OCI-LY1 (cell line): ENCODE results near the gene ETDC.

Experiments
- EZH2 ChIP-seq: fragments of 200-600 bp; sonication (generic), shearing (Covaris generic); IDR thresholded peaks from 2 replicates; pipeline ENCODE4 v1.8.0; 2017; ENCODE audit warnings: borderline replicate concordance, mixed run types, mild to moderate bottlenecking, antibody characterized with exemption, low read length, moderate library complexity, mixed read lengths
- TF ChIP-seq, protein P1 (sequence below): fragments of 200-600 bp; sonication (generic), shearing (Covaris generic); IDR thresholded peaks from 2 replicates; pipeline ENCODE4 v1.5.1; 2017; ENCODE audit warnings: mild to moderate bottlenecking, antibody characterized with exemption, low read length, moderate library complexity, mixed read lengths

GRCh38 chrX:135295944-135296305 lies 13.4 kb upstream of the ETDC start:
- TF ChIP-seq, protein P1, sequence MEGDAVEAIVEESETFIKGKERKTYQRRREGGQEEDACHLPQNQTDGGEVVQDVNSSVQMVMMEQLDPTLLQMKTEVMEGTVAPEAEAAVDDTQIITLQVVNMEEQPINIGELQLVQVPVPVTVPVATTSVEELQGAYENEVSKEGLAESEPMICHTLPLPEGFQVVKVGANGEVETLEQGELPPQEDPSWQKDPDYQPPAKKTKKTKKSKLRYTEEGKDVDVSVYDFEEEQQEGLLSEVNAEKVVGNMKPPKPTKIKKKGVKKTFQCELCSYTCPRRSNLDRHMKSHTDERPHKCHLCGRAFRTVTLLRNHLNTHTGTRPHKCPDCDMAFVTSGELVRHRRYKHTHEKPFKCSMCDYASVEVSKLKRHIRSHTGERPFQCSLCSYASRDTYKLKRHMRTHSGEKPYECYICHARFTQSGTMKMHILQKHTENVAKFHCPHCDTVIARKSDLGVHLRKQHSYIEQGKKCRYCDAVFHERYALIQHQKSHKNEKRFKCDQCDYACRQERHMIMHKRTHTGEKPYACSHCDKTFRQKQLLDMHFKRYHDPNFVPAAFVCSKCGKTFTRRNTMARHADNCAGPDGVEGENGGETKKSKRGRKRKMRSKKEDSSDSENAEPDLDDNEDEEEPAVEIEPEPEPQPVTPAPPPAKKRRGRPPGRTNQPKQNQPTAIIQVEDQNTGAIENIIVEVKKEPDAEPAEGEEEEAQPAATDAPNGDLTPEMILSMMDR = no peak
- no peak for TF ChIP-seq EZH2
